DND-41 (cell line): ENCODE measurements around the gene PNMA8B.
A peak's percentile ranks its signal among the peaks of the same experiment; 100 is the strongest.

Experiments
- ATAC-seq: fragments of 200-7000 bp; cut with Tn5 transposase; 3 replicates; pipeline ENCODE4 v1.9.1; 2021; ENCODE audit warnings: low read depth; ENCODE audit not compliant: insufficient read depth
- DNase-seq: peaks from one replicate; pipeline ENCODE4 v3.0.0-alpha.2; 2020
- H2AFZ ChIP-seq: 2 replicates; pipeline ENCODE4 v1.6.0; 2012; ENCODE audit warnings: low read depth, low read length
- H3K27ac ChIP-seq: 2 replicates; pipeline ENCODE4 v1.5.1; 2012; ENCODE audit warnings: low read length, inconsistent platforms
- H3K27me3 ChIP-seq: fragments of 200-600 bp; sonication (generic); 2 replicates; pipeline ENCODE4 v1.6.0; 2012; ENCODE audit warnings: low read length, mild to moderate bottlenecking, inconsistent platforms; ENCODE audit not compliant: insufficient read depth, poor library complexity
- H3K36me3 ChIP-seq: 2 replicates; pipeline ENCODE4 v1.5.1; 2012; ENCODE audit warnings: low read length, inconsistent platforms; ENCODE audit not compliant: insufficient read depth
- H3K4me1 ChIP-seq: 2 replicates; pipeline ENCODE4 v1.5.1; 2012; ENCODE audit warnings: mild to moderate bottlenecking, low read length; ENCODE audit not compliant: insufficient read depth
- H3K4me2 ChIP-seq: 2 replicates; pipeline ENCODE4 v1.6.0; 2012; ENCODE audit warnings: mild to moderate bottlenecking, moderate library complexity, low read length, inconsistent platforms; ENCODE audit not compliant: insufficient read depth
- H3K4me3 ChIP-seq, 2 experiments: fragments of 200-600 bp in 1 of 2; shearing (Covaris generic) in 1 of 2; 2 replicates each; pipeline ENCODE4 v1.5.1; 2012 to 2016; ENCODE audit warnings: inconsistent platforms in 2 of 2, low read length in 2 of 2, mild to moderate bottlenecking in 2 of 2, low read depth in 1 of 2, moderate library complexity in 1 of 2
- H3K79me2 ChIP-seq: 2 replicates; pipeline ENCODE4 v1.6.0; 2012; ENCODE audit warnings: low read length, inconsistent platforms; ENCODE audit not compliant: insufficient read depth
- H3K9ac ChIP-seq: 2 replicates; pipeline ENCODE4 v1.6.0; 2012; ENCODE audit warnings: low read depth, mild to moderate bottlenecking, inconsistent platforms, low read length, moderate library complexity
- H3K9me3 ChIP-seq: 2 replicates; pipeline ENCODE4 v1.5.1; 2012; ENCODE audit warnings: low read length, moderate library complexity, mild to moderate bottlenecking, inconsistent platforms; ENCODE audit not compliant: insufficient read depth, severe bottlenecking
- H4K20me1 ChIP-seq: 2 replicates; pipeline ENCODE4 v1.6.0; 2012; ENCODE audit warnings: low read length; ENCODE audit not compliant: insufficient read depth
- EZH2 ChIP-seq: IDR thresholded peaks from 3 replicates; pipeline ENCODE4 v1.6.1; 2012; ENCODE audit warnings: borderline replicate concordance, low read depth, mild to moderate bottlenecking, moderate library complexity, low read length, inconsistent platforms; ENCODE audit not compliant: severe bottlenecking
- TF ChIP-seq, protein P1 (sequence below): IDR thresholded peaks from 2 replicates; pipeline ENCODE4 v1.5.1; 2012; ENCODE audit warnings: borderline replicate concordance, low read length, moderate library complexity, mild to moderate bottlenecking; ENCODE audit not compliant: poor library complexity, severe bottlenecking; ENCODE audit errors: extremely low read depth

PNMA8B gene

DNA sequence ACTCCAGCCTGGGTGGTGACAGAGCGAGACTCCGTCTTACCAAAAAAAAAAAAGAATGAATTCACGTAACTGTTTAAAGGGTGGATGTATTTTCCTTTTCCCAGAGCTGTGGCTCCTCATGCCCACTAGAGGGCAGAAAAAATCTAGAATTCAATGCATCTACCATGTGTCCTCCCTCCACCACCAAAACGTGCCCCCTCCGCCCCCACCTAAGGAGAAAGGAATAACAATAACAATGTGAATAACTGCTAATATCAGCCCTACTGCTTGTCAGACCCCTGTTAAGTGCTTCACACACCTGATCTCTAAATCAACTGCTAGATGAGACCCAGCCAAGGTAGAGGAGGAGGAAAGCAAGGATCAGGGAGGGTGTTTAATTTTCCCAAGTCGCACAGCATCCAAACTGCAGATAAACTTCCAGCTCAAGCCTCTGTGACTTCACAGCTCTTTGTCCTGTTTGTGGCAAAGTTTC, 20.2 kb upstream of the PNMA8B start:
- H2AFZ ChIP-seq: no peak overlapping the region
- H3K79me2 ChIP-seq: no peaks in the 10 kb centered on the region
- H3K4me3 ChIP-seq: no peak overlapping the region
- no peak overlapping the region for H3K27ac ChIP-seq
- H3K27me3 ChIP-seq: no peaks in the 10 kb centered on the region
- H3K36me3 ChIP-seq: no peaks in the 10 kb centered on the region
- no peak overlapping the region for H3K9ac ChIP-seq
- H4K20me1 ChIP-seq: no peaks in the 10 kb centered on the region
- H3K9me3 ChIP-seq: no peaks in the 10 kb centered on the region
- ATAC-seq (peak; percentile 72; the same call in 2 of the 3 replicates), DNase-seq (peak; percentile 34)
- H3K4me2 ChIP-seq: no peak overlapping the region
- H3K4me1 ChIP-seq: no peaks in the 10 kb centered on the region
- no peak for TF ChIP-seq EZH2
- TF ChIP-seq, protein P1, sequence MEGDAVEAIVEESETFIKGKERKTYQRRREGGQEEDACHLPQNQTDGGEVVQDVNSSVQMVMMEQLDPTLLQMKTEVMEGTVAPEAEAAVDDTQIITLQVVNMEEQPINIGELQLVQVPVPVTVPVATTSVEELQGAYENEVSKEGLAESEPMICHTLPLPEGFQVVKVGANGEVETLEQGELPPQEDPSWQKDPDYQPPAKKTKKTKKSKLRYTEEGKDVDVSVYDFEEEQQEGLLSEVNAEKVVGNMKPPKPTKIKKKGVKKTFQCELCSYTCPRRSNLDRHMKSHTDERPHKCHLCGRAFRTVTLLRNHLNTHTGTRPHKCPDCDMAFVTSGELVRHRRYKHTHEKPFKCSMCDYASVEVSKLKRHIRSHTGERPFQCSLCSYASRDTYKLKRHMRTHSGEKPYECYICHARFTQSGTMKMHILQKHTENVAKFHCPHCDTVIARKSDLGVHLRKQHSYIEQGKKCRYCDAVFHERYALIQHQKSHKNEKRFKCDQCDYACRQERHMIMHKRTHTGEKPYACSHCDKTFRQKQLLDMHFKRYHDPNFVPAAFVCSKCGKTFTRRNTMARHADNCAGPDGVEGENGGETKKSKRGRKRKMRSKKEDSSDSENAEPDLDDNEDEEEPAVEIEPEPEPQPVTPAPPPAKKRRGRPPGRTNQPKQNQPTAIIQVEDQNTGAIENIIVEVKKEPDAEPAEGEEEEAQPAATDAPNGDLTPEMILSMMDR: peak; percentile 79

- H3K4me1 ChIP-seq: no peaks in the 10 kb centered on the region
- no peak overlapping the region for H3K9ac ChIP-seq
- H3K4me2 ChIP-seq: no peak overlapping the region
- no peak overlapping the region for H3K27ac ChIP-seq
- H2AFZ ChIP-seq: no peak overlapping the region
- no peak overlapping the region for H3K4me3 ChIP-seq
- TF ChIP-seq, protein P1: no peak
- TF ChIP-seq EZH2: no peak
- no peaks in the 10 kb centered on the region for H3K27me3 ChIP-seq
- no peaks in the 10 kb centered on the region for H3K9me3 ChIP-seq
- H4K20me1 ChIP-seq: no peaks in the 10 kb centered on the region
- ATAC-seq (no peak), DNase-seq (no peak)
- H3K36me3 ChIP-seq: no peaks in the 10 kb centered on the region
- no peaks in the 10 kb centered on the region for H3K79me2 ChIP-seq
Observed at GRCh38 chr19:46515290-46515609, 19.6 kb upstream of the PNMA8B start.

- no peak for DNase-seq
- no peak overlapping the region for H3K27ac ChIP-seq
- no peaks in the 10 kb centered on the region for H3K4me1 ChIP-seq
- no peak for ATAC-seq
- H3K9ac ChIP-seq: no peak overlapping the region
- H3K79me2 ChIP-seq: no peaks in the 10 kb centered on the region
- no peak overlapping the region for H3K4me3 ChIP-seq
- TF ChIP-seq, protein P1: no peak
- no peak for TF ChIP-seq EZH2
- no peaks in the 10 kb centered on the region for H3K36me3 ChIP-seq
- no peaks in the 10 kb centered on the region for H4K20me1 ChIP-seq
- no peak overlapping the region for H3K4me2 ChIP-seq
- no peak overlapping the region for H2AFZ ChIP-seq
- no peaks in the 10 kb centered on the region for H3K9me3 ChIP-seq
- no peaks in the 10 kb centered on the region for H3K27me3 ChIP-seq
Observed at GRCh38 chr19:46514589-46515289, 19.1 kb upstream of the PNMA8B start.
